ENCODE measurements around the gene YIPF4. TPM values are rescaled to one million over a fixed set of nuclear protein-coding genes. Genes with fewer than 3 reads are reported as not detected.
"Not testable (repeated sequence)": the region's sequence is repeated elsewhere in the genome, so short reads cannot be mapped to it uniquely, and the experiment has no call there.

The YIPF4 gene
- total RNA-seq, 2 experiments from 2014 or later: 39.1 to 46.6 TPM

DNA sequence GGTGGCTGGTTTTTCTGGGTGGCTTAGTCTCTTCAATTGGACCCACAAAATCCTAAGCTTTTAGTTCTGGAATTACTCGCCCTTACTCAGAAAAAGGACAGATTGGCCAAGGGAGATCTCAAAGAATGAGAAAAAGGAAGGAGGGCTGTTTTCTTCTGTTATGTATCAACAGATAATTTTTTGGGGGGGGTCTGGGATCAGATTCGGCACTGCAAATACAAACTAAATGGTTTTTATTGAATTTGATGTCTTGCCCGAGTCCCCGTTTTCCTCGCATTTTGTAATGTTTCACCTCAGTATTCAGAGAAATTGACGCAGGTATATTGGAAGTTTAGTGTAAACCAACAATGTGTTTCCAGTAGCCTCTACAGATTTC, 762 bp downstream of the YIPF4 start:
- CTCF ChIA-PET: interaction anchor here (0.6 to 0.7 kb wide), 2 partner anchors 68 to 905 kb away, joined by 3 to 5 read pairs; no protein-coding TSS in a partner anchor
- POLR2A ChIA-PET: no interaction called here

DNA sequence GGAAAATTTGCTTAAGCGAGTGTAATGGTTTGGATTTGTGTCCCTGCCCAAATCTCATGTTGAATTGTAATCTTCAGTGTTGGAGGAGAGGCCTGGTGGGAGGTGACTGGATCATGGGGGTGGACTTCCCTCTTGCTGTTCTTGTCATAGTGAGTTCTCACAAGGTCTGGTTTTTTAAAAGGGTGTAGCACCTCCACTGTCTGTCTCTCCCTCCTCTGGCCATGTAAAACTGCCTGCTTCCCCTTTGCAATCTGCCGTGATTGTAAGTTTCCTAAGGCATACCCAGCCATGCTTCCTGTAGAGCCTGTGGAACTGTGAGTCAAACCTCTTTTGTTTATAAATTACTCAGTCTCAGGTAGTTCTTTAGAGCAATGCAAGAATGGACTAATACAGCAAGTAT, 6.6 kb downstream of the YIPF4 start:
- POLR2A ChIA-PET: no interaction called here
- CTCF ChIA-PET: no interaction called here

DNA sequence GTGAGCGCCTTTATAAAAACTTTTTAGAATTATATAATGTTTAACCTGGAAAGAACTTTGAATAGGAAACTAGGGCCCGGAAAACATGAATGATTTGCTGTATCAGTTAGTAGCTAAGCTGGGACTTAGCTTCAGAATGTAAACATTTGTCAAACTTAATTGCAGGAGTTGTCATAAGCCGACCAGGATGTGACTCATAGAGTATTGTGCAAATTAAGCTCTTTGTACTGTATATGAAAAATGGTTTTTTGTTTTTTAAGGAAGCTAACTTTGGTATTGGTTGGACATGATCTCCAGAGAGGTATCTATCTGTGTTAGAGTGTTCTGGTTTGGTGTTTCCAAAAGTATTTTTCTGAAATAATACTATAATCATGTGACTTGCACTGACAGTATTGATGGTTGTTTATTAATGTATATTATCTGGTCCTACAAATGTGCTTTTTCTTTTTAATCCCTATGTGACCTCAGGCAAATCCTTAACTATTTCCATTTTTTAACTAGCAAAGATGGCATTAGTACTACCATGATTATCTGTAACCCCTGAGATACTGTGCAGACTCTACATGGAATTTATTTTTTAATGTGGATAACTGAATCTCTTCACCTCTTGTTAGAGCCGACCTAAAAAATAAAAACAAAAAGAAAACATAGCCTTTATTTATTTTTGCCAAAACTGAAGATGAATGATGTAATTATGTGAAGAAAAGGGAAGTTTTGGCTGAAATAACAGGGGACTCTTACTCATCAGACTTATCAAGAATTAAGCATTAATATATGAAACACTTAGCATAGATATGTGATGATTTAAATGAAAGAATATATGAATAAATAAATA, 11.7 kb downstream of the YIPF4 start:
- CTCF ChIA-PET: interaction anchor here (0.7 kb wide), 1 partner anchor 122 kb away, joined by 3 read pairs; no protein-coding TSS in a partner anchor
- POLR2A ChIA-PET: interaction anchor here (0.6 kb wide), 1 partner anchor 77 kb away, joined by 7 read pairs; no protein-coding TSS in a partner anchor

DNA sequence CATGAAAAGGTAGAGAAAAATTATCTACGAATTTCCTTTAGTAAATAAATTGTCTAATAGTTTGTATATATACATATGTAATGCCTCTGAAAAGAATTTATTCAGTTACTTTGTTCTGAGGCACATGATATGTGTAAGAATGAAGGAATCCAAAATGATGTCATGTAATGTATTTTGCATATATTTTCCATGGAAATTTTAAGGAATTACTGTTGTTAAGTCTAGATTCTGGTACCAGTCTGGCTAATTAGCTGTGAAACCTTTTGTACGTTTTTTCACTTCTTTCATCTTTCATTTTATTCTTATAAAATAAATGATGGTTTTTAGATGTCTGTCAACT, 12.3 kb downstream of the YIPF4 start:
- CTCF ChIA-PET: interaction anchor here (0.7 kb wide), 1 partner anchor 123 kb away, joined by 3 read pairs; no protein-coding TSS in a partner anchor
- POLR2A ChIA-PET: no interaction called here

DNA sequence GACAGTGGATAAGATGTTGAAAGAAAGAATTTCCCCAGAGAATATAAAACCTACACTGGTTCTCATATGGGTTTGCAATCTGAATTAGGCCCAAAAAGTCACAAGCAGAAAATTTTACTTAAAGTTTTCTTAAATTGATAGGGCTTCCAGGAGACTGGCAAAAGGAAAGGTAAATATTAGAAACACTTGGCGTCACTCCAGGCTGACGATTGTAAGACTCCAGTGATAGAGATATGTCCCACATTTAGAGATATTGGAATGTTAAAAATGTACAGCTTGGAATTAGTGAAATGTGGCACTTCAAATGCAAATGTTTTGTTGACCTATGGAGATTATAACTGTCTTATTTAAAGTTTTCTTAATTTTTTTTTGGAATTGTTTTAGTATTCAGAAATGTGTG, 14.0 kb downstream of the YIPF4 start:
- ChIA-PET POLR2A (no interaction called here), CTCF (no interaction called here)

DNA sequence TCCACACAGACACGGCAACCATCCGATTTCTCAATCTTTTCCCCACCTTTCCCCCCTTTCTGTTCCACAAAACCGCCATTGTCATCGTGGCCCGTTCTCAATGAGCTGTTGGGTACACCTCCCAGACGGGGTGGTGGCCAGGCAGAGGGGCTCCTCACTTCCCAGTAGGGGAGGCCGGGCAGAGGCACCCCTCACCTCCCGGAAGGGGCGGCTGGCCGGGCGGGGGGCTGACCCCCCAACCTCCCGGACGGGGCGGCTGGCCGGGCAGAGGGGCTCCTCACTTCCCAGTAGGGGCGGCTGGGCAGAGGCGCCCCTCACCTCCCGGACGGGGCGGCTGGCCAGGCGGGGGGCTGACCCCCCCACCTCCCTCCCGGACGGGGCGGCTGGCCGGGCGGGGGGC, 15.8 kb downstream of the YIPF4 start:
- POLR2A ChIA-PET: not testable (repeated sequence)

DNA sequence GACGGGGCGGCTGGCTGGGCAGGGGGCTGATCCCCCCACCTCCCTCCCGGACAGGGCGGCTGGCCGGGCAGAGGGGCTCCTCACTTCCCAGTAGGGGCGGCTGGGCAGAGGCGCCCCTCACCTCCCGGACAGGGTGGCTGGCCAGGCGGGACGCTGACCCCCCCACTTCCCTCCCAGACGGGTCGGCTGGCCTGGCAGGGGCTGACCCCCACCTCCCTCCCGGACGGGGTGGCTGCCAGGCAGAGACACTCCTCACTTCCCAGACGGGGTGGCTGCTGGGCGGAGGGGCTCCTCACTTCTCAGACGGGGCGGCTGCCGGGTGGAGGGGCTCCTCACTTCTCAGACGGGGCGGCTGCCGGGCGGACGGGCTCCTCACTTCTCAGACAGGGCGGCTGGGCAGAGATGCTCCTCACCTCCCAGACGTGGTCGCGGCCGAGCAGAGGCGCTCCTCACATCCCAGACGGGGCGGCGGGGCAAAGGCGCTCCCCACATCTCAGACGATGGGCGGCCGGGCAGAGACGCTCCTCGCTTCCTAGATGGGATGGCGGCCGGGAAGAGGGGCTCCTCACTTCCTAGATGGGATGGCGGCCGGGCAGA, 16.4 kb downstream of the YIPF4 start:
- CTCF ChIA-PET, POLR2A ChIA-PET: not testable (repeated sequence)

More for the DNA sequence above, 15.8 kb downstream of the YIPF4 start:
- CTCF ChIA-PET: not testable (repeated sequence)

DNA sequence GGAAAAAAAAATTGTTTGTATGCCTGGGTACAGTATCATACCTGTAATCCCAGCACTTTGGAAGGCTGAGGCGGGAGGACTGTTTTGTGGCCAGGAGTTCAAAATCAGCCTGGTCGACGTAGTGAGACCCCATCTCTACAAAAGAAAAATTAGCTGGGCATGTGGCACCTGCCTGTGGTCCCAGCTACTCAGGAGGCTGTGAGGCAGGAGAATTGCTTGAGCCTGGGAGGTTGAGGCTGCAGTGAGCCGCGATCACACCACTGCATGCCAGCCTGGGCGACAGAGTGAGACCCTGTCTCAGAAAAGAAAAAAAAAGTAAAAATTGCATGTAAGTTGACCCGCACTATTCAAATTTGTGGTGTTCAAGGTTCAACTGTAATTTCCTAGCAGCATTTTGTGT, 32.9 kb downstream of the YIPF4 start:
- ChIA-PET CTCF (no interaction called here), POLR2A (no interaction called here)

DNA sequence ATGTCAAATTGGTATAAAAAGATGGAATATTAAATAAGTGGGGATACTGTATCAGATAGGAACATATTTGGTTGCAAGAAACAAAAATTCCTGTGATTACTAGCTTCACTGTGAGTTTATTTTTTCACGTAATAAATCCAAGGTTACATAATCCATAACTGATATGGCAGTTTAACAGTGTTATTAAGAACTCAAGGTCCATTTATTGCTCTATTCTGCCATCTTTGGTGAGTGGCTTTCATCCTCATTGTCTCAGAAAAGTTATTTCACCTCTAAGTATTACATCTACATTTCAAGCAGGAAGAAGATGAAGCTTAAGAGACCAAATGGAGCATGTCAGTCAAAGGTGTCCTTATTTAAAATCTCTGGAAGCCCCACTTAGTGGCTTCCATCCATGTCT, 37.2 kb downstream of the YIPF4 start:
- ChIA-PET CTCF (no interaction called here), POLR2A (interaction anchor here (0.5 kb wide), 1 partner anchor 220 kb away, joined by 6 read pairs; no protein-coding TSS in a partner anchor)

DNA sequence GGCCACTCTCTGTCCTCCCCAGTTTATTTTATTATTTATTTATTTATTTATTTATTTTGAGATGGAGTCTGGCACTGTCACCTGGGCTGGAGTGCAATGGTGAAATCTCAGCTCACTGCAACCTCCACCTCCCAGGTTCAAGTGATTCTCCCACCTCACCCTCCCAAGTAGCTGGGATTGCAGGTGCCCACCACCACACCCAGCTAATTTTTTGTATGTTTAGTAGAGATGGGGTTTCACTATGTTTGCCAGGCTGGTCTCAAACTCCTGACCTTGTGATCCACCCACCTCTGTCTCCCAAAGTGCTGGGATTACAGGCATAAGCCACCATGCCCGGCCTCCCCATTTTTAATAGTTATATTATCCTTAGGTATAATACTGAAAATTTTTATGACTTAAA, 51.0 kb downstream of the YIPF4 start:
- POLR2A ChIA-PET, CTCF ChIA-PET: not testable (repeated sequence)

DNA sequence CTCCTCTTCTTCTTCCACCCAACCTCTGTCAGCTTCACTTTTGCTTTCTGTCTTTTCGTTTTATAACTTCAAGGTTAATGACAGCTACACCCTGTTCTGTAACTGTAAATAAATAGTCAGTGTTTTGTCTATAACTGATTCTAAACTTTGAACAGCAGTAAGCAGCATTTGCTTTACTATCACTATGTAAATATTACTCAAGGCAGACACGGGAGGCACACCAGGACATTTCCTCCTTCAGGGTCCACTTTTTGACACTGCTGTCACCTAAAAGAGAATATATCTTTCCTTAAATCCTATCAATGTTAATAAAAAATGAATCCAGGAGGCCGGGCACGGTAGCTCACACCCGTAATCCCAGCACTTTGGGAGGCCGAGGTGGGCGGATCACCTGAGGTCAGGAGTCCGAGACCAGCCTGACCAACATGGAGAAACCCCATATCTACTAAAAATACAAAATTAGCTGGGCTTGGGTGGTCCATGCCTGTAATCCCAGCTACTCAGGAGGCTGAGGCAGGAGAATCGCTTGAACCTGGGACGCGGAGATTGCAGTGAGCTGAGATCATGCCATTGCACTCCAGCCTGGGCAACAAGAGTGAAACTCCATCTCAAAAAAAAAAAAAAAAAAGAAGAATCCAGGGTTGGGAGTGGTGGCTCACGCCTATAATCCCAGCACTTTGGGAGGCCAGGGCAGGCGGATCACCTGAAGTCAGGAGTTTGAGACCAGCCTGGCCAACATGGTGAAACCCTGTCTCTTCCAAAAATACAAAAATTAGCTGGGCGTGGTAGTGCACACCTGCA, 51.7 kb downstream of the YIPF4 start:
- POLR2A ChIA-PET, CTCF ChIA-PET: not testable (repeated sequence)

DNA sequence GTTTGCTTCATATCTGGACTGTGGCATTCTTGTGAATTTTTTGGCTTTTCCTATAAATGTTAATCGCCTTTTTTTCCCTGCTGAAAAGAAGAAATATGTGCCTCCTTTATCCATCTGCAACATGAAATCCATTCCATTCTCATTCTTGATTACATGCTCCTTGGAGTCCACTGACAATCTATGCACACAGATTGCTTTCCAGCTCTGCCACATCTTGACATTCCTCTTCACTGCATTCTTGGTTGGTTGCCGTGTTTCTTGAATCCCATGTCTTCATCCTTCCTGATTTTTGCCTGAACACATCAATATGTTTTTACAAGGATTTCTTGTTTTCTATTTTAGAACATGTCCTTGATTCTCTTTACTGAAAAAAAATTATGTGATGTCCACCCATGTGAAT, 52.4 kb downstream of the YIPF4 start:
- ChIA-PET POLR2A (no interaction called here), CTCF (no interaction called here)

DNA sequence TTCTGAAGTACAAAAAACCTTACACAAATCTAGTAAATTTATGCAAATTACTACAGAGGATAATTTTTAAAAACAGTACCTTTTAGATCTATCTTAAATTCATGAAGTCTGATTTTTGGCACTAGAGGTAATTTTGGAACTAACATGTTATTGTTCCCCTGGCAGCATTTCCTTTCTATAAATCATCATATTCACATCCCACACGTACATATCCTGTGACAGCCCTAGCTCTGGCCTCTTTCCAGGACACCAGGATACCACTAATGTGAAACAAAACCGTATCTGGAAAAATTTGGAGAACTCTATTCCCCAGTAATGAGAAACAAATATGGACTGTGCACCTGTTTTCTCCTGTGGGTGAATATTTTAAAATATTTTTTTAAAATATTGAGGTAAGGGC, 65.1 kb downstream of the YIPF4 start:
- CTCF ChIA-PET: no interaction called here
- POLR2A ChIA-PET: no interaction called here

DNA sequence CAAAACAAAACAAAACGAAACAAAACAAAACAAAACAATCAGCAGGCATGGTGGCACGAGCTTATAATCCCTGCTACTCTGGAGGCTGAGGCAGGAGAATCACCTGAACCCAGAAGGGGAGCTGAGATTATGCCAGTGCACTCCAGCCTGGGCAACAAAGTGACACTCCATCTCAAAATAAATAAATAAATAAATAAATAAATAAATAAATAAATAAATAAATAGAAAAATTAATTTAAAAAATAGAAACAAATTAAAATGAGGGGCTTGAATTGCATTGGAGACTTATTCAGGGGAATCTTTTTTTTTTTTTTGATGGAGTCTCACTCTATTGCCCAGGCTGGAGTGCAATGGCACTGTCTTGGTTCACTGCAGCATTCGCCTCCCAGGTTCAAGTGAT, 73.1 kb downstream of the YIPF4 start:
- POLR2A ChIA-PET, CTCF ChIA-PET: not testable (repeated sequence)

DNA sequence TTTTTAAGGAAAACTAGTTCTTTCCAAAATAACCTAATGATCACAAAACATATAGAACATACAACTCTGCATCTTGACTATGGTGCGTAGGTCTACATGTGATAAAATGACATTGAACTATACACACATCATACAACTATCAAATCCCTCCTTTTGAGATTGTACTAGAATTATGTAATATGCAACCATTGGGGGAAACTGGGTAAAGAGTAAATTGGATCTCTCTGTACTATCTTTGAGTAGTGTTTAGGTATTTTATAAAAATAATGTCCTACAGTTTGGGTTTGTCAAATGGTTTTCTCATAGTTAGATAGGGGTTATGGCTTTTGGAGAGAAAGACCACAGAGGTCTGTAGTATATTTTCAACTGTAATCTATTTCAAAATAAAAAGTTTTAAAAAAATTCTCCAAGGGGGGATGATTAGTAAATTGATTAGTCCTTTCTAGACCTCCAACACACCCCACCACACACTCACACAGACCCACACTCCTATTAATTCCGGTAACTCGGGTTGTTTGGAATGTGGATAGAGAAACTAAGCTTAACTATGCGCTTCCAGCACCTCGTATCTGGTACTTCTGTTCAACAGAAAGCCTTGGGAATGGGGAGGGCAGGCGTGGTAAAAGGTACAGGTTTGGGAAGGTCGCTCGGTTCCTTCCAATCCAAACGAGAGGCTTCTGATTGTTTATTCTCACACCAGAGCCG, 78.4 kb downstream of the YIPF4 start:
- ChIA-PET CTCF (no interaction called here), POLR2A (interaction anchor here (0.5 to 0.7 kb wide), 3 partner anchors 10 to 105 kb away, joined by 3 to 6 read pairs (median 4); no protein-coding TSS in a partner anchor)

DNA sequence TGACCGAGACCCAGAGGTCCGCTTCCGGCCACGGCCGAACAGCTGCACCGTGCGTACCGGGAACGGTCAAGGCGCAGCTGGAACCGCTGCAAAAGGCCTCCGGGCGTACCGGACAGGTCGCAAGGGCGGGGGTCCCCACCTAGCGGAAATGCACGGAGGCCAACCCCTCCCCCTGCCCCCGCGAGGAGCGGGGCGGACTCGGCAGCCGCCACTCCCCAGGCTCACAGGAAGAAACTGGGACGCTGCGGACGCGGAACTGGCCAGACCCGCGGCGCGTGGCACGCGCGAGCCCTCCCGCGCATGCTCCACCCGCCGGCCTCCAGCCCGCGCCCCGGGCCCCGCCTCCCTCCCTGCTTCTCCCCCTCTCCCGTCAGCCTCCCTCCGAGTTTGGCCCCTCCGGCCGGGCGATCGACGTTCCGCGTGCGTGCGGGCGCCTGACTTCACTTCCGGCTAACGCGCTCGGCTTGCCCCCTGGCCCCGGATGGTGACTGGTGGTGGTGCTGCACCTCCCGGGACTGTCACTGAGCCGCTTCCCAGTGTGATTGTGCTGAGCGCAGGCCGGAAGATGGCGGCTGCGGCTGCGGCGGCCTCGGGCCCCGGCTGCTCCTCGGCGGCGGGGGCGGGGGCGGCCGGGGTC, 79.1 kb downstream of the YIPF4 start, which contains the start of gene BIRC6:
BIRC6 (plus strand) TSS at position 343 of the 637 bp plus-strand sequence; CDS start at position 482, 139 bp downstream.
- ChIA-PET POLR2A (interaction anchor here (0.7 kb wide), 1 partner anchor 105 kb away, joined by 3 read pairs; no protein-coding TSS in a partner anchor), CTCF (no interaction called here)

DNA sequence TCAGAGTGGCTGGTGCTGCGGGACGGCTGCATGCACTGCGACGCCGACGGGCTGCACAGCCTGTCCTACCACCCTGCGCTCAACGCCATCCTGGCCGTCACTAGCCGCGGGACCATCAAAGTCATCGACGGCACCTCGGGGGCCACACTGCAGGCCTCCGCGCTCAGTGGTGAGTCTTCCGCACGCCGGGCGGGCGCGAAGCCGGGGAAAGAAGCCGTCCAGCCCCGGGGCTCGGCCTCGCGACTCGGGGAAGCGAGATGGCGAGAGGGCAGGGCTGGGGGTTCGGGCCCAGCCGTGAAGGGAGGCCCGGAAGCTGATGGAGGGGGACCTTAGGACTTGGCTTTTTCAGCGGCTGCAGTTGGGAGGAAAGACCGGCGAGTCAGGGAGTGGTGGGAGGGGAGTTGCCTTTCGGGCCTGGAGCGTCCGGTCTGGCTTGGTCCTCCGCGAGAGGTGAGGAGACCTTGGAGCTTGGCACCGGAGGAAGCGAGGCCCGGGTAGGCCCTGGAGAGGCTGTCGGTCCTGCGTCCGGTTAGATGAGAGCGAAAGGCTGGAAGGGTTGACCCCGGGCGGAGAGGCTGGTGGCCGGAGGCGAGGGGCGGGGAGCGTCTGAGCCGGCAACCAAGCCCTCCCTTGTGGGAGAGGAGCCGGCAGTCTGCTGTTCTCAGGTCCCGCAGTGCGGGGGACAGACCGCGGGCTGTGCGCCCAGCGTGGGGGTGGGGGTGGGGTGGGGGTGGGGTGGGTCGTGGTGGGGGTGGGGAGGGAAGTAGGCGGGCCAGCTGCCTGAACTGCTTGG, 79.8 kb downstream of the YIPF4 start:
- POLR2A ChIA-PET: no interaction called here
- CTCF ChIA-PET: no interaction called here

DNA sequence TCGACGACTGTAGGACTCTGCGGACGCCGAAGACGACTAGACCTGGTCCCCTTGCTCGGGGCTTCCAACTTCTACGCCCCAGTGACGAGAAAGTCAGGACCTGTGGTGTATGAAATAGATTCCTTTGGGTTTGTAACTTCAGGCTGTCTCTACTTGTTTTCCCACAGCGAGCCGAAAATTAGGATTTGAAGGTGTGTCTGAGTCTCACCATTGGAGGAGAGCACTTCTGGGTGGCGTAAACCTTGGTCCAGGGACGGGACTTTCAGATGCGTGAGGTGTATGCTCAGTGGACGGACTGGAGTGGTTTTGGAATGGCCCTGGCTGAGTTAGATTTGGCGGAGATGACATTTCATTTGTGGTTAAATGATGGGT, 80.4 kb downstream of the YIPF4 start:
- CTCF ChIA-PET: no interaction called here
- POLR2A ChIA-PET: no interaction called here

DNA sequence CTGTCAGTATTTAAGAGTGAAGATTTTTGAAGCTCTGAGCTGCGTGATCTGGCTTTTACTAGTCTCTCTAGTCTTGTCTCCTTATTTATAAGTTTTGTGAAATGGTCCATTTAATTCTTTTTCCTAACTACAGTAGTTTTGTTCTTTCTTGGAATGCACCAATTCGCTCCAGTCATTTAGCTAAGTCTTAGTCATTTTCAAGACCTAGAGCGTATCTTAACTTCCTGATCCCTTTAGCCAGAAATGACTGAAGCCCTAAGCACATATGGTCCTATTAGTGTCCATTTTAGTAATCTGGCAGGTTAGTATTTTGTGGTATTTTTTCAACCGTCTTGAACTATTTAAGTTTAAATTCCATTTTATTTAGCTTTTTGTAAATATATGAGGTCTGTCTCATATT, 82.7 kb downstream of the YIPF4 start:
- ChIA-PET POLR2A (interaction anchor here (1.2 kb wide), 1 partner anchor 9 kb away, joined by 6 read pairs; no protein-coding TSS in a partner anchor), CTCF (interaction anchor here (1.7 kb wide), 1 partner anchor 20 kb away, joined by 3 read pairs; no protein-coding TSS in a partner anchor)

Data from activated CD8-positive, alpha-beta memory T cell treated with anti-CD3 and anti-CD28 coated beads for 36 hours (primary cell).